ENCODE measurements around the gene MCC.

Gene MCC

DNA sequence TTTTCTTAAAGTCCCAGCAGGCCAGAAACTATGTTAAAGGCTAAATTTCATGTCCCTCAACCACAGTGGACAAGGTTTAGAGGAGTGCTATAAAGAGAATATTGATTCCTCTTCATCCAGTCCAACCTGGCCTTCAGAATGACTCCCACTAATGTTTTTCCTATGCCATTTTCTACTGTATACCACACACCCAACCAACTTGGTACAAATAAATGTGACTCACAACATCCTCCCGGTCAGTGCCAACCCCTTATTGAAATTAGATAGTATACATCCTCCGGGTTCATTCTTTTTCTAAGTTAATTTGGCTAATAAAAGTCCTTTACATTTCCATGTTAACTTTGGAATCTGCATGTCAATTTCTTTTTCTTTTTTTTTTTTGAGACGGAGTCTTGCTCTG lies 268.6 kb downstream of the MCC start:
- no peaks in the 10 kb centered on the region for H3K9me3 ChIP-seq (ENCODE audit: control insufficient read depth, insufficient read depth, low read depth, low read length)
- no peak overlapping the region for H3K4me3 ChIP-seq (ENCODE audit: low read depth, low read length)
- no peak overlapping the region for H3K27ac ChIP-seq (ENCODE audit: extremely low read depth, low read depth, low read length)
- TF ChIP-seq ZNF501 (tag by site-specific recombination; IDR thresholded peaks at IDR 0.05) = no peak
- TF ChIP-seq ZNF211 (tag by site-specific recombination; IDR thresholded peaks at IDR 0.05; ENCODE audit: low read depth) = no peak
- no peak for TF ChIP-seq MYNN (tag by site-specific recombination; IDR thresholded peaks at IDR 0.05; ENCODE audit: borderline replicate concordance)
- TF ChIP-seq ZNF677 (tag by site-specific recombination; IDR thresholded peaks at IDR 0.05) = no peak
- no peak for TF ChIP-seq ZNF133 (tag by site-specific recombination; IDR thresholded peaks at IDR 0.05)
- TF ChIP-seq SP3 (tag by site-specific recombination; IDR thresholded peaks at IDR 0.05) = no peak
- TF ChIP-seq ZNF391 (tag by site-specific recombination; IDR thresholded peaks at IDR 0.05; ENCODE audit: borderline replicate concordance, low read depth) = no peak
- TF ChIP-seq, protein P1, sequence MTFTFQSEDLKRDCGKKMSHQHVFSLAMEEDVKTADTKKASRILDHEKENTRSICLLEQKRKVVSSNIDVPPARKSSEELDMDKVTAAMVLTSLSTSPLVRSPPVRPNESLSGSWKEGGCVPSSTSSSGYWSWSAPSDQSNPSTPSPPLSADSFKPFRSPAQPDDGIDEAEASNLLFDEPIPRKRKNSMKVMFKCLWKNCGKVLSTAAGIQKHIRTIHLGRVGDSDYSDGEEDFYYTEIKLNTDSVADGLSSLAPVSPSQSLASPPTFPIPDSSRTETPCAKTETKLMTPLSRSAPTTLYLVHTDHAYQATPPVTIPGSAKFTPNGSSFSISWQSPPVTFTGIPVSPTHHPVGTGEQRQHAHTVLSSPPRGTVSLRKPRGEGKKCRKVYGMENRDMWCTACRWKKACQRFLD (tag by site-specific recombination; IDR thresholded peaks at IDR 0.05) = no peak
- no peak for TF ChIP-seq ZNF624 (tag by site-specific recombination; IDR thresholded peaks at IDR 0.05)
- H3K4me1 ChIP-seq (ENCODE audit: control insufficient read depth, insufficient read depth, low read length) = peaks cover 24% of the 10 kb centered on the region
- ChIA-PET CTCF (interaction anchor here (0.7 kb wide), 1 partner anchor 56 kb away, joined by 3 read pairs; no protein-coding TSS in a partner anchor), POLR2A (no interaction called here)
- H3K36me3 ChIP-seq (ENCODE audit: control insufficient read depth in 2 of 2, insufficient read depth in 1 of 2, low read length in 2 of 2) = no peaks in the 10 kb centered on the region

DNA sequence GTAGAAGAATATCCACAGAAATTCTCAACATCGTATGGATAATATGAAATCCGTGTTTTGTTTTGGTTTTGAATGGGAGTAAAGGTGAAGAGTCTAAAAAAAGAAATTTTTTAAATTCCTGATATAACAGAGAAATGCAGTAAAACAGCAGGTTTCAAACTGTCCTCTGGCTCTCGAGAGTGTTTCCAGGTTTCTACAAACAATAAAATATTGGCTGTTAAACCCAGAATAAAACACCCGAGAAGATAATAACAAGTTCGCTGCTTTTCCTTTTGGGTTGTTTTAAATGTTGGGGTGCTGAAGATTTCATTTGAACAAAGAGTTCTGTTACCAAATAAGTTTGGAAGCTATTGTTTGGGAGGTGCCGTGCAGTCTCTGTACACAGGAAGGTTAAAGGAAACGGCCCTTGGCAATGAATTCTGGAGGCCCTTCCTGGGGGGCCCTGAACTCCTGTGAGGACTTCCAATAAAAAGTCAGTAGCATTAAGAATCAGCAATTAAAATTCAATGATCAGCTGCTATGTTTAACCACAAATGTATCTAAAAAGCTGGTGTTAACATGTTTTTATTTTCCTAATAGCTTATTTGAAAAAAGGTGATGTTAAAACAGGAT lies 269.2 kb downstream of the MCC start:
- H3K4me1 ChIP-seq (ENCODE audit: control insufficient read depth, insufficient read depth, low read length) = peaks cover 26% of the 10 kb centered on the region
- no peak overlapping the region for H3K27ac ChIP-seq (ENCODE audit: extremely low read depth, low read depth, low read length)
- POLR2A ChIA-PET = interaction anchor here (1.6 kb wide), 1 partner anchor 75 kb away, joined by 4 read pairs; no protein-coding TSS in a partner anchor
- H3K9me3 ChIP-seq (ENCODE audit: control insufficient read depth, insufficient read depth, low read depth, low read length) = no peaks in the 10 kb centered on the region
- H3K4me3 ChIP-seq (ENCODE audit: low read depth, low read length) = no peak overlapping the region
- TF ChIP-seq IKZF3 (tag by site-specific recombination; IDR thresholded peaks at IDR 0.05) (0 out of 2 replicates have a peak, but pooled peaks have one; percentile 7), ZIC2 (tag by site-specific recombination; IDR thresholded peaks at IDR 0.05) (peak; percentile 46; the same call in 1 of the 2 replicates), ZNF558 (tag by site-specific recombination; IDR thresholded peaks at IDR 0.05) (no peak), ZNF335 (tag by site-specific recombination; conservative IDR thresholded peaks at IDR 0.05) (0 out of 2 replicates have a peak, but pooled peaks have one; percentile 40), GLIS1 (tag by site-specific recombination; IDR thresholded peaks at IDR 0.05) (peak; percentile 82), PRDM6 (tag by site-specific recombination; IDR thresholded peaks at IDR 0.05) (peak; percentile 62; the same call in 1 of the 2 replicates), PRDM4 (tag by site-specific recombination; IDR thresholded peaks at IDR 0.05) (0 out of 2 replicates have a peak, but pooled peaks have one; percentile 14), ZNF223 (tag by site-specific recombination; IDR thresholded peaks at IDR 0.05) (no peak), ZSCAN23 (tag by site-specific recombination; IDR thresholded peaks at IDR 0.05) (no peak), ZNF416 (tag by site-specific recombination; IDR thresholded peaks at IDR 0.05) (no peak), ZNF362 (tag by site-specific recombination; IDR thresholded peaks at IDR 0.05) (no peak), ZNF449 (tag by site-specific recombination; IDR thresholded peaks at IDR 0.05) (no peak)
- TF ChIP-seq, protein P2, sequence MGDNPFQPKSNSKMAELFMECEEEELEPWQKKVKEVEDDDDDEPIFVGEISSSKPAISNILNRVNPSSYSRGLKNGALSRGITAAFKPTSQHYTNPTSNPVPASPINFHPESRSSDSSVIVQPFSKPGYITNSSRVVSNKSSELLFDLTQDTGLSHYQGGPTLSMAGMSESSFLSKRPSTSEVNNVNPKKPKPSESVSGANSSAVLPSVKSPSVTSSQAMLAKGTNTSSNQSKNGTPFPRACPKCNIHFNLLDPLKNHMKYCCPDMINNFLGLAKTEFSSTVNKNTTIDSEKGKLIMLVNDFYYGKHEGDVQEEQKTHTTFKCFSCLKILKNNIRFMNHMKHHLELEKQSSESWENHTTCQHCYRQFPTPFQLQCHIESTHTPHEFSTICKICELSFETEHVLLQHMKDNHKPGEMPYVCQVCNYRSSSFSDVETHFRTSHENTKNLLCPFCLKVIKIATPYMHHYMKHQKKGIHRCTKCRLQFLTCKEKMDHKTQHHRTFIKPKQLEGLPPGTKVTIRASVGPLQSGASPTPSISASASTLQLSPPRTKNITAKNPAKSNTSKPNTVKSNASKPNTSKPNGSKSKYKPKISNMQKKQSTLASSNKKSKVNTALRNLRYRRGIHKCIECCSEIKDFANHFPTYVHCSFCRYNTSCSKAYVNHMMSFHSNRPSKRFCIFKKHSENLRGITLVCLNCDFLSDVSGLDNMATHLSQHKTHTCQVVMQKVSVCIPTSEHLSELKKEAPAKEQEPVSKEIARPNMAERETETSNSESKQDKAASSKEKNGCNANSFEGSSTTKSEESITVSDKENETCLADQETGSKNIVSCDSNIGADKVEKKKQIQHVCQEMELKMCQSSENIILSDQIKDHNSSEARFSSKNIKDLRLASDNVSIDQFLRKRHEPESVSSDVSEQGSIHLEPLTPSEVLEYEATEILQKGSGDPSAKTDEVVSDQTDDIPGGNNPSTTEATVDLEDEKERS (tag by site-specific recombination; IDR thresholded peaks at IDR 0.05) = no peak
- CTCF ChIA-PET = interaction anchor here (0.6 to 0.7 kb wide), 2 partner anchors 55 to 292 kb away, joined by 3 to 4 read pairs; no protein-coding TSS in a partner anchor
- H3K36me3 ChIP-seq (ENCODE audit: control insufficient read depth in 2 of 2, insufficient read depth in 1 of 2, low read length in 2 of 2) = no peaks in the 10 kb centered on the region
